Measurements from ENCODE around the gene NES. TPM values are rescaled to one million over a fixed set of nuclear protein-coding genes. Genes with fewer than 3 reads are reported as not detected.

NES gene
- total RNA-seq, 1 experiment from 2014 or later = 56.3 TPM

DNA sequence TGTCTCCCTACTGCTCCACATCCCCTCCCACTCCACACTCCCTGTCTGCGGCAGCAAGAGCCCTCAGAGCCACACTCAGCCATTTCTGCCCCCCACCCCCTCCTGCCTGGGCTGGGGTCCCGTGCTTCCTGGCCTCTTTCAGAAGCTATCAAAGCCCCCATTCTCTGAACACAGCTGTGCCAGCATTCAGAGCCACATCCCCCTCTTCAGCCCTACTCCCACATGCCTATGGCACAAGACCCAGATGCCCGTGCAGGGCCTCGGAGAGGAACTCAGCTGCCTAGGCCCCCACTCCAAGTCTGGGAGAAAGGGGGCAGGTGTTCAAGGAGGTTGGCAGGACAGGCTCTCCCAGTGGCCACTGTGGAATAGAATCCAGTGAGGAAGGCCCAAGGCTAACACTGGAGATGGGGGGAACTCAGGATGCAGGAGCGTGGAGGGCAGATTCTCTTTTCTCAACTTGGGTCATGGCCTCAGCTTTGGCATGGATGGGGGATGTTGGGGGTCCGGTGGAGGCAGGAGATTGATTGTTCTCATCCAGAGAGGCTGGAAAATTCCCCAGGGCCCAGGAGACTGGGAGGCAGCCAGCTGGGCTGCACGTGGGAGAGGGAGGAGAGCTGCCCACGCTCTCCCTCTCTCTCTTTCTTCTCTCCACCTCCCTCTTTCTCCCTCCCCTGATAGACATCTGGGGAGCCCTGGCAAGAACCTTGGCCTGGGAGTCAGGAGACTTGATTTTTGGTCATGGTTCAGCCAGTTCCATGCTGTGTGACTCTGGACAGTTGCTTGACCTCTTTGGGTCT, 38.8 kb downstream of the NES start:
- Histone ChIP-seq H3K27me3 (ENCODE audit: control insufficient read depth, insufficient read depth, low read length) (no peaks in the 10 kb centered on the region), H3K4me1 (ENCODE audit: control insufficient read depth, insufficient read depth, low read length) (peaks cover 23% of the 10 kb centered on the region), H3K4me3 (ENCODE audit: low read depth in 2 of 2, low read length in 2 of 2) (no peak overlapping the region), H3K9me3 (ENCODE audit: control insufficient read depth, insufficient read depth, low read depth, low read length) (no peaks in the 10 kb centered on the region), H3K27ac (ENCODE audit: low read length) (peak overlapping the region; percentile 36), H3K36me3 (ENCODE audit: control insufficient read depth, insufficient read depth, low read length) (no peaks in the 10 kb centered on the region)
- CTCF ChIA-PET = interaction anchor here (1.5 kb wide), 1 partner anchor 11 kb away, joined by 3 read pairs; no protein-coding TSS in a partner anchor
- BruUV-seq (replicated peaks) = no TSS peak
- in situ Hi-C loops (cut with HindIII; ENCODE audit: low pct_unique_long_range_greater_than_20kb, low sequenced_read_pairs) (no loop called here), intact Hi-C loops (cut with micrococcal nuclease; ENCODE audit: unreplicated experiment) (no loop called here)
- TF ChIP-seq POLR2AphosphoS5 (IDR thresholded peaks at IDR 0.05; ENCODE audit: low read depth, low read length) = no peak
- TF ChIP-seq, protein P1, sequence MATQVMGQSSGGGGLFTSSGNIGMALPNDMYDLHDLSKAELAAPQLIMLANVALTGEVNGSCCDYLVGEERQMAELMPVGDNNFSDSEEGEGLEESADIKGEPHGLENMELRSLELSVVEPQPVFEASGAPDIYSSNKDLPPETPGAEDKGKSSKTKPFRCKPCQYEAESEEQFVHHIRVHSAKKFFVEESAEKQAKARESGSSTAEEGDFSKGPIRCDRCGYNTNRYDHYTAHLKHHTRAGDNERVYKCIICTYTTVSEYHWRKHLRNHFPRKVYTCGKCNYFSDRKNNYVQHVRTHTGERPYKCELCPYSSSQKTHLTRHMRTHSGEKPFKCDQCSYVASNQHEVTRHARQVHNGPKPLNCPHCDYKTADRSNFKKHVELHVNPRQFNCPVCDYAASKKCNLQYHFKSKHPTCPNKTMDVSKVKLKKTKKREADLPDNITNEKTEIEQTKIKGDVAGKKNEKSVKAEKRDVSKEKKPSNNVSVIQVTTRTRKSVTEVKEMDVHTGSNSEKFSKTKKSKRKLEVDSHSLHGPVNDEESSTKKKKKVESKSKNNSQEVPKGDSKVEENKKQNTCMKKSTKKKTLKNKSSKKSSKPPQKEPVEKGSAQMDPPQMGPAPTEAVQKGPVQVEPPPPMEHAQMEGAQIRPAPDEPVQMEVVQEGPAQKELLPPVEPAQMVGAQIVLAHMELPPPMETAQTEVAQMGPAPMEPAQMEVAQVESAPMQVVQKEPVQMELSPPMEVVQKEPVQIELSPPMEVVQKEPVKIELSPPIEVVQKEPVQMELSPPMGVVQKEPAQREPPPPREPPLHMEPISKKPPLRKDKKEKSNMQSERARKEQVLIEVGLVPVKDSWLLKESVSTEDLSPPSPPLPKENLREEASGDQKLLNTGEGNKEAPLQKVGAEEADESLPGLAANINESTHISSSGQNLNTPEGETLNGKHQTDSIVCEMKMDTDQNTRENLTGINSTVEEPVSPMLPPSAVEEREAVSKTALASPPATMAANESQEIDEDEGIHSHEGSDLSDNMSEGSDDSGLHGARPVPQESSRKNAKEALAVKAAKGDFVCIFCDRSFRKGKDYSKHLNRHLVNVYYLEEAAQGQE (IDR thresholded peaks at IDR 0.05; ENCODE audit: insufficient read depth in 1 of 2, low read depth in 2 of 2, low read length in 1 of 2) = no peak
- TF ChIP-seq, protein P2, sequence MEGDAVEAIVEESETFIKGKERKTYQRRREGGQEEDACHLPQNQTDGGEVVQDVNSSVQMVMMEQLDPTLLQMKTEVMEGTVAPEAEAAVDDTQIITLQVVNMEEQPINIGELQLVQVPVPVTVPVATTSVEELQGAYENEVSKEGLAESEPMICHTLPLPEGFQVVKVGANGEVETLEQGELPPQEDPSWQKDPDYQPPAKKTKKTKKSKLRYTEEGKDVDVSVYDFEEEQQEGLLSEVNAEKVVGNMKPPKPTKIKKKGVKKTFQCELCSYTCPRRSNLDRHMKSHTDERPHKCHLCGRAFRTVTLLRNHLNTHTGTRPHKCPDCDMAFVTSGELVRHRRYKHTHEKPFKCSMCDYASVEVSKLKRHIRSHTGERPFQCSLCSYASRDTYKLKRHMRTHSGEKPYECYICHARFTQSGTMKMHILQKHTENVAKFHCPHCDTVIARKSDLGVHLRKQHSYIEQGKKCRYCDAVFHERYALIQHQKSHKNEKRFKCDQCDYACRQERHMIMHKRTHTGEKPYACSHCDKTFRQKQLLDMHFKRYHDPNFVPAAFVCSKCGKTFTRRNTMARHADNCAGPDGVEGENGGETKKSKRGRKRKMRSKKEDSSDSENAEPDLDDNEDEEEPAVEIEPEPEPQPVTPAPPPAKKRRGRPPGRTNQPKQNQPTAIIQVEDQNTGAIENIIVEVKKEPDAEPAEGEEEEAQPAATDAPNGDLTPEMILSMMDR (IDR thresholded peaks at IDR 0.05) = no peak
- no peak for TF ChIP-seq TCF7L2 (IDR thresholded peaks at IDR 0.05; ENCODE audit: low read depth, low read length)
- TF ChIP-seq SIN3A (IDR thresholded peaks at IDR 0.05; ENCODE audit: borderline replicate concordance, insufficient read depth, low read depth, low read length) = no peak
- POLR2A ChIA-PET = no interaction called here
- DNase-seq (ENCODE audit: low read depth, low spot score) = no peak
- ATAC-seq = no peak

DNA sequence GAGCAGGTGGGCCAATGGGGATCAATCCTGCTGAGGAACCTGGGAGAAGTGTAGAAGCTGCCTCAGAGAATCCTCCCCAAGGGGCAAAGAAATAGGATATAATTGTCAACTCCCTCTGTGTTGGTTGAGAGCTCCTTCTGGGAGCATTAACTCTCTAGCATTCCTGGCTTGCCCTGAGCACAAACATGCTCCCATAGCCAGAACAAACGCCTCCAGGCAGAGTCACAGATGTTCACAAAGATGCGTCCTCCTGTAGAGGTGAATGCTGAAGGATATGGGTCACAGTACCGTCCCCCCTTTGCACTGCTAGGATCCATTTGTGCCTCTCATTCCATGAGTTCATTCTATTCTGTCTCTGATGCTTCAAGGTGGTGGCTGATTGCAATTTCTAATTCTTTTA, 44.9 kb downstream of the NES start:
- Histone ChIP-seq H3K4me1 (ENCODE audit: control insufficient read depth, insufficient read depth, low read length) (no peaks in the 10 kb centered on the region; the same call in 1 of the 2 replicates), H3K9me3 (ENCODE audit: control insufficient read depth, insufficient read depth, low read depth, low read length) (no peaks in the 10 kb centered on the region), H3K27me3 (ENCODE audit: control insufficient read depth, insufficient read depth, low read length) (no peaks in the 10 kb centered on the region), H3K4me3 (ENCODE audit: low read depth in 2 of 2, low read length in 2 of 2) (no peak overlapping the region), H3K36me3 (ENCODE audit: control insufficient read depth, insufficient read depth, low read length) (no peaks in the 10 kb centered on the region), H3K27ac (ENCODE audit: low read length) (no peak overlapping the region)
- POLR2A ChIA-PET = interaction anchor here (0.7 kb wide), 1 partner anchor 8 kb away, joined by 5 read pairs; no protein-coding TSS in a partner anchor
- no TSS peak for BruUV-seq (replicated peaks)
- CTCF ChIA-PET = interaction anchor here (0.7 to 0.9 kb wide), 2 partner anchors 28 to 44 kb away, joined by 5 to 6 read pairs; no protein-coding TSS in a partner anchor
- TF ChIP-seq, protein P2 (IDR thresholded peaks at IDR 0.05) = no peak
- no peak for TF ChIP-seq POLR2AphosphoS5 (IDR thresholded peaks at IDR 0.05; ENCODE audit: low read depth, low read length)
- no peak for TF ChIP-seq TCF7L2 (IDR thresholded peaks at IDR 0.05; ENCODE audit: low read depth, low read length)
- TF ChIP-seq SIN3A (IDR thresholded peaks at IDR 0.05; ENCODE audit: borderline replicate concordance, insufficient read depth, low read depth, low read length) = no peak
- TF ChIP-seq, protein P1 (IDR thresholded peaks at IDR 0.05; ENCODE audit: insufficient read depth in 1 of 2, low read depth in 2 of 2, low read length in 1 of 2) = no peak
- ATAC-seq = no peak
- intact Hi-C loops (cut with micrococcal nuclease; ENCODE audit: unreplicated experiment) = no loop called here
- DNase-seq (ENCODE audit: low read depth, low spot score) = no peak
- in situ Hi-C loops (cut with HindIII; ENCODE audit: low pct_unique_long_range_greater_than_20kb, low sequenced_read_pairs) = no loop called here
